GM13977 (cell line): ENCODE measurements around the gene GLIPR1.
"Not testable (repeated sequence)": the region's sequence is repeated elsewhere in the genome, so short reads cannot be mapped to it uniquely, and the experiment has no call there.

ENCODE experiments used
- DNase-seq: peaks from one replicate; pipeline ENCODE4 v3.0.0; 2012; ENCODE audit warnings: low spot score
- in situ Hi-C: fragments of 300-500 bp; cut with MboI; formaldehyde crosslinking; loops from one replicate; pipeline ENCODE4 v1.12.0; 2022; ENCODE audit warnings: low sequenced_read_pairs, low pct_unique_long_range_greater_than_20kb, mixed read lengths, inconsistent platforms; ENCODE audit not compliant: unreplicated experiment
- TF ChIP-seq, protein P1 (sequence below): IDR thresholded peaks from 2 replicates; pipeline ENCODE4 v1.5.1; 2012; ENCODE audit warnings: mild to moderate bottlenecking, control low read depth; ENCODE audit not compliant: insufficient read depth; ENCODE audit errors: extremely low read depth, missing control alignments

Gene GLIPR1

DNA sequence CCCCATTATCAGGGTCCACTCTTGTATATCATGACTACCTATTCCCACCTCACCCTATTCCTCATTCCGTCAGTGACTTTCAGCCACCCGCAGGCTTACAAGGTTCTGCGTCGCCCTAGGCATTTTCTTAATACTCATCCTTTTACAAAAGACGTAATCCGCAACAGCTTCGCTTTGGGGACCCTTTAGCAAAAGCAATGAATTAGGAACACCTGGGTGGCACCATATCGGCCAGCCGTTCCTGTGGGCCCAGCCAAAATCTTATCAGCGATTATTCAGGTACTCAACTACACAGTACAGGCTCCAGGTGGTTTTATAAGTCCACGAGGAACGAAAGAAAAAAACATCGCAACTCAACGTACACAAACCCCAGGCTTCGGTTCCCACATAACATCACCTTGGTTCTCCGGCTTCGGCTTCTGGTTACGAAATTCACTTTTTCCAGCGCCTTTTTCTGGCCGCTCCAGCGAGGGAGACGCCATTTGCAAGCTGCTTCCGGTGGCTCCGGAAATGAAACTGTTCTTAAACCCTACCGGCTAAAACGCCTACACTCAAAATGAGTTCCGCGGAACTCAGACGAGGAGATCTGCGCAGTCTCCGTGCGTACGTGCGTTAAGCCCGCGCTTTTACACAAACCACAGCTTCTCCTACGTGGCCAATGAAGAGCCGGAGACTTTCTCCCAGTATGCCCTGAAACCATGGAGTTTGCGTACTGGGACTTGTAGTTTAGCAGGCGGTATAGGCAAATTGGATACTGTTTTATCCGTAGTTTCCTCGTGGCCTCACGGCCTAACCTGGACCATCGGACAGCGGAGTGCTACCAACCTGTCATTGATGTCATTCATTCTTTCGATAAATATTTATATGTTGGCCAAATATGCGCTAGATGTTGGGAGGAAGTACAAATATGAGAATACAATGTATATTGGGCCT is 30.8 kb downstream of the GLIPR1 start, which contains the start of gene KRR1:
Gene KRR1, minus strand, starts transcription at position 494 of the 933 bp plus-strand sequence. Its CDS starts 12 bp downstream, at position 482.
- peak; percentile 49 for DNase-seq
- in situ Hi-C loops: loop anchor here (25.0 kb wide), 1 partner anchor 951 kb away; no protein-coding TSS in a partner anchor
- TF ChIP-seq, protein P1, sequence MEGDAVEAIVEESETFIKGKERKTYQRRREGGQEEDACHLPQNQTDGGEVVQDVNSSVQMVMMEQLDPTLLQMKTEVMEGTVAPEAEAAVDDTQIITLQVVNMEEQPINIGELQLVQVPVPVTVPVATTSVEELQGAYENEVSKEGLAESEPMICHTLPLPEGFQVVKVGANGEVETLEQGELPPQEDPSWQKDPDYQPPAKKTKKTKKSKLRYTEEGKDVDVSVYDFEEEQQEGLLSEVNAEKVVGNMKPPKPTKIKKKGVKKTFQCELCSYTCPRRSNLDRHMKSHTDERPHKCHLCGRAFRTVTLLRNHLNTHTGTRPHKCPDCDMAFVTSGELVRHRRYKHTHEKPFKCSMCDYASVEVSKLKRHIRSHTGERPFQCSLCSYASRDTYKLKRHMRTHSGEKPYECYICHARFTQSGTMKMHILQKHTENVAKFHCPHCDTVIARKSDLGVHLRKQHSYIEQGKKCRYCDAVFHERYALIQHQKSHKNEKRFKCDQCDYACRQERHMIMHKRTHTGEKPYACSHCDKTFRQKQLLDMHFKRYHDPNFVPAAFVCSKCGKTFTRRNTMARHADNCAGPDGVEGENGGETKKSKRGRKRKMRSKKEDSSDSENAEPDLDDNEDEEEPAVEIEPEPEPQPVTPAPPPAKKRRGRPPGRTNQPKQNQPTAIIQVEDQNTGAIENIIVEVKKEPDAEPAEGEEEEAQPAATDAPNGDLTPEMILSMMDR: no peak

DNA sequence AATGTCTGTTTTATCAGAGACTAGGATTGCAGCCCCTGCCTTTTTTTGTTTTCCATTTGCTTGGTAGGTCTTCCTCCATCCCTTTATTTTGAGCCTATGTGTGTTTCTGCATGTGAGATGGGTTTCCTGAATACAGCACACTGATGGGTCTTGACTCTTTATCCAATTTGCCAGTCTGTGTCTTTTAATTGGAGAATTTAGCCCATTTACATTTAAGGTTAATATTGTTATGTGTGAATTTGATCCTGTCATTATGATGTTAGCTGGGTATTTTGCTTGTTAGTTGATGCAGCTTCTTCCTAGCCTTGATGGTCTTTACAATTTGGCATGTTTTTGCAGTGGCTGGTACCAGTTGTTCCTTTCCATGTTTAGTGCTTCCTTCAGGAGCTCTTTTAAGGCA is 40.7 kb downstream of the GLIPR1 start:
- not testable (repeated sequence) for DNase-seq
- in situ Hi-C loops: loop anchor here (25.0 kb wide), 1 partner anchor 941 kb away; no protein-coding TSS in a partner anchor

DNA sequence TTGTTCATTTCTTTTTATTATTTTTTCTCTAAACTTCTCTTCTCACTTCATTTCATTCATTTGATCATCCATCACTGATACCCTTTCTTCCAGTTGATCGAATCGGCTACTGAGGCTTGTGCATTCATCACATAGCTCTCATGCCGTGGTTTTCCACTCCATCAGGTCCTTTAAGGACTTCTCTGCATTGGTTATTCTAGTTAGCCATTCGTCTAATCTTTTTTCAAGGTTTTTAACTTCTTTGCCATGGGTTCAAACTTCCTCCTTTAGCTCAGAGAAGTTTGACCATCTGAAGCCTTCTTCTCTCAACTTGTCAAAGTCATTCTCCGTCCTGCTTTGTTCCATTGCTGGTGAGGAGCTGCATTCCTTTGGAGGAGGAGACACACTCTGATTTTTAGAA is 41.6 kb downstream of the GLIPR1 start:
- not testable (repeated sequence) for DNase-seq
- in situ Hi-C loops: loop anchor here (25.0 kb wide), 1 partner anchor 940 kb away; no protein-coding TSS in a partner anchor

DNA sequence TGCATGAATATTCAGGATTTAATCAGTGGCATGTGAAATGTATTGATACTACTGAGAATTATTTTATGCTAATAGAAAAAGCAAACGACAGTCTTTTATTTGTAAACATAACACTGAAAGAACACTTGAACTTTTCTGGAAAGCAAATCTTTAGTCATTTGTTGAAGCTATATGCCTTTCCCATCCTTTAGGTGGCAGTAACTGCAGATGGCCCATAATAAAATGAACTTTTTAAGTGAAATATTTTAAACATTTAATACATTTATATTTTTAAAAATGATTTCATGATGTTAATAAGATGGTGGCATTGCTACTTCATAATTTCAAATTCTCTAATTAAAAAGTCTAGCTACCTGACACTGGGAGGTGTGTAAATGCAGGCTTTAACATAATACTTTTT is 44.7 kb downstream of the GLIPR1 start:
- in situ Hi-C loops: loop anchor here (25.0 kb wide), 2 partner anchors 812 to 1037 kb away; partner anchors contain the start of genes BBS10 and OSBPL8
- TF ChIP-seq, protein P1: no peak

DNA sequence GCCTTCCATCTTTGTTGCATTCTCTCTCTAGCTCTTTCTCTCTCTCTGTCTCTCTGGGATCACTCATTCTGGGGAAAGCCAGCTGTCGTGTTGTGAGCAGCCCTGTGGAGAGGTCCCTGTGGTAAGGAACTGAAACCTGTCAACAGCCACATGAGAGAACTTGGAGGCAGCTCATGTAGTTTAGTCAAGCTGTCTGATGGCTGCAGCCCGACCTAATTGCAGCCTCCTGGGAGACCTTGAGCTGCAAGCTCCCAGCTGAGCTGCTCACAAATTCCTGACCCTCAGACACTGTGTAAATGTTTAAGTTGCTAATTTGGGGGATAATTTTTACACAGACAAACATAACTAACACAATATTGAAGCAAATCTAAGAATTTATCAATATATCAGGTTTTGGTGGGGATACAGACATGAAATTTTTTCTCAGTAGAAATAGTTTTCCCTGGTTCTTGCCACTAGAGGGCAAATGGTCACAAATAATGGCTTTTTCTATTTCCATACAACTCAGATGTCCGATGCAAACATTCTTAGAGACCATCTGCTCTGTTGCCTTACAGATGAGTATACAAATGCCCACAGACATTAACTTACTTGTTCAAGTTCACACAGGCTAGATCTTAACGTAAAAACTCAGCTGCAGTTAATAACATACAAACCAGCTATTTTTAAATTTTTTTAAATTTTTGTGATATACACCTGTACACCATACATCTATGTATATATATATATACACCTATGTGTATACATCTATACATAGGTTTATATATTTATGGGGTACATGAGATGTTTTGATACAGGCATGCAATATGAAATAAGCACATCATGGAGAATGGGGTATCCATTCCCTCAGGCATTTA is 46.3 kb downstream of the GLIPR1 start:
- TF ChIP-seq, protein P1: peak; percentile 64
- in situ Hi-C loops: loop anchor here (25.0 kb wide), 2 partner anchors 810 to 1035 kb away; partner anchors contain the start of genes BBS10 and OSBPL8
- DNase-seq: peak; percentile 47

More for the DNA sequence above, 44.7 kb downstream of the GLIPR1 start:
- no peak for DNase-seq

DNA sequence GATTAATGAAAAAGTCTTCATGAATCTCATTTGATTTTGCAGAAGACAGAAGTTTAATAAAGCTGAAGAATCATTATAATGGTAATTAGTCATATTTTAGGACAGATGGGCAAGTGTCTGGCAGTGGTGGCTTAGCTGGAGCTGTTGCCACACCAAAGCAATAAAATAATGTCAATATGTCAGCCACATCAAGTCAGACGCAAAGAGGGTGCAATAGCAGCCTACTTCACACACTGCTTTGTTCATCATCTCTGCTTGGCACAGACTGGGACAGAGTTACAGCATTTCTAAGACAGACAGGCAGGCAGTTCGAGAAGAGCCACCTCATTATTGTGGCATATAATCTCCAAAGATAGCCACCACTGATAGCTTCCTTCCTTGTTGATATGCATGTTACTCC is 47.7 kb downstream of the GLIPR1 start:
- in situ Hi-C loops: loop anchor here (25.0 kb wide), 2 partner anchors 809 to 1034 kb away; partner anchors contain the start of genes BBS10 and OSBPL8
- TF ChIP-seq, protein P1: no peak
- no peak for DNase-seq

DNA sequence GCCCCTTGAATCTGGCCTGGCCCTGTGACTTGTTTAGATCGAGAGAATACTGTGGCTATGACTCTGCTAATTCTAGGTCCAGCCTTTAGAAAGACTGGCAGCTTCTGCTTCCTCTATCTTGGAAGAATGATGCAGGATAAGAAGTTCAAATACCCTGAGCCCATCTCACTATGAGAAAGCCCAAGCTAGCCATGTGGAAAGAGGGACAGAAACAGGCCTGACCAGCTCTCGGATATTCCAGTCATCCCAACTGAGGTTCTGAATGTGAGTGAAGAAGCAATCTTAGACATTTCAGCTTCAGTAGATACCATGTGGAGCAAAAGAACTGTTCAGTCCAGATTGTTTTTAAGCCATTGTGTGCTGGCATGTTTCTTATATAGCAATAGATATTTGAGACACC is 48.1 kb downstream of the GLIPR1 start:
- no peak for DNase-seq
- TF ChIP-seq, protein P1: no peak
- in situ Hi-C loops: loop anchor here (25.0 kb wide), 2 partner anchors 809 to 1034 kb away; partner anchors contain the start of genes BBS10 and OSBPL8
